Vagina (tissue), 2 donors: ENCODE measurements around the gene NRIP3. TPM values are rescaled to one million over a fixed set of nuclear protein-coding genes. Genes with fewer than 3 reads are reported as not detected.

Source experiments
- DNase-seq, 2 donors: peaks; one replicate each; pipeline ENCODE4 v3.0.0-alpha.2; 2017; ENCODE audit errors: extremely low spot score in 2 of 2
- H3K27ac ChIP-seq: fragments of 200-600 bp; sonication (generic); one replicate; pipeline ENCODE4 v1.5.1; 2019
- H3K27me3 ChIP-seq: fragments of 200-600 bp; sonication (generic); one replicate; pipeline ENCODE4 v1.5.1; 2019
- H3K36me3 ChIP-seq, 2 donors: fragments of 200-600 bp; sonication (generic); one replicate each; pipeline ENCODE4 v1.5.1; 2017 to 2019
- H3K4me1 ChIP-seq: fragments of 200-600 bp; sonication (generic); one replicate; pipeline ENCODE4 v1.5.1; 2019
- H3K4me3 ChIP-seq, 2 donors: fragments of 200-600 bp; sonication (generic); 1 replicate in 1 of 2; 2 replicates in 1 of 2; pipeline ENCODE4 v1.5.1; 2016 to 2019
- H3K9me3 ChIP-seq: fragments of 200-600 bp; sonication (generic); one replicate; pipeline ENCODE4 v1.5.1; 2019
- CTCF ChIP-seq, 3 experiments: fragments of 450-650 bp in 2 of 3; fragments of 200-600 bp in 1 of 3; sonication (generic) in 1 of 3; IDR thresholded peaks; one replicate each; pipeline ENCODE4 v1.5.1; 2017 to 2019; ENCODE audit warnings: antibody characterized with exemption in 3 of 3, mild to moderate bottlenecking in 2 of 3, moderate library complexity in 2 of 3
- POLR2A ChIP-seq, 2 donors: fragments of 450-650 bp; IDR thresholded peaks; one replicate each; pipeline ENCODE4 v1.6.1; 2017; ENCODE audit warnings: antibody characterized with exemption in 2 of 2, mild to moderate bottlenecking in 2 of 2, moderate library complexity in 2 of 2
- POLR2AphosphoS5 ChIP-seq, 2 donors: sonication (generic); formaldehyde crosslinking; IDR thresholded peaks; one replicate each; pipeline ENCODE4 v1.9.0; 2017; ENCODE audit warnings: antibody characterized with exemption in 2 of 2, mild to moderate bottlenecking in 2 of 2, low read depth in 1 of 2; ENCODE audit not compliant: insufficient read depth in 1 of 2
- intact Hi-C: fragments of 100-400 bp; cut with DNase I; formaldehyde crosslinking; loops from one replicate; pipeline ENCODE4 v1.15.1; 2023
- total RNA-seq: library from RNA; depleted of rRNA; stranded (reverse); fragments of >200 nt; gene quantifications from one replicate; pipeline ENCODE4 v1.2.3, GENCODE V29; 2016

NRIP3 gene
- total RNA-seq, 1 donor from 2014 or later = 1.2 TPM

- H3K4me3 ChIP-seq = no peak overlapping the region
- H3K36me3 ChIP-seq = no peaks in the 10 kb centered on the region
- peaks cover 21% of the 10 kb centered on the region for H3K4me1 ChIP-seq
- intact Hi-C loops = no loop called here
- H3K9me3 ChIP-seq = no peaks in the 10 kb centered on the region
- DNase-seq = no peak
- TF ChIP-seq CTCF (IDR thresholded peaks at IDR 0.05) (no peak), POLR2AphosphoS5 (IDR thresholded peaks at IDR 0.05; ENCODE audit: insufficient read depth in 1 of 2, low read depth in 1 of 2) (no peak), POLR2A (IDR thresholded peaks at IDR 0.05) (no peak)
- H3K27me3 ChIP-seq = no peaks in the 10 kb centered on the region
- H3K27ac ChIP-seq = no peak overlapping the region
Observed at GRCh38 chr11:9008011-9008550, 4.3 kb upstream of the NRIP3 start.

GRCh38 chr11:9005087-9005486, 1.3 kb upstream of the NRIP3 start:
- no peaks in the 10 kb centered on the region for H3K9me3 ChIP-seq
- H3K4me3 ChIP-seq = no peak overlapping the region
- DNase-seq = no peak
- peaks cover 25% of the 10 kb centered on the region for H3K4me1 ChIP-seq
- H3K27me3 ChIP-seq = no peaks in the 10 kb centered on the region
- H3K36me3 ChIP-seq = no peaks in the 10 kb centered on the region
- intact Hi-C loops = no loop called here
- TF ChIP-seq POLR2AphosphoS5 (IDR thresholded peaks at IDR 0.05; ENCODE audit: insufficient read depth in 1 of 2, low read depth in 1 of 2) = no peak
- TF ChIP-seq POLR2A (IDR thresholded peaks at IDR 0.05) = no peak
- TF ChIP-seq CTCF (IDR thresholded peaks at IDR 0.05) = no peak
- no peak overlapping the region for H3K27ac ChIP-seq

- Histone ChIP-seq H3K4me1 (peaks cover 25% of the 10 kb centered on the region), H3K9me3 (no peaks in the 10 kb centered on the region), H3K27ac (no peak overlapping the region), H3K4me3 (peak overlapping the region; percentile 48 to 51), H3K27me3 (no peaks in the 10 kb centered on the region), H3K36me3 (no peaks in the 10 kb centered on the region)
- no peak for TF ChIP-seq POLR2A (IDR thresholded peaks at IDR 0.05)
- no peak for TF ChIP-seq CTCF (IDR thresholded peaks at IDR 0.05)
- no peak for TF ChIP-seq POLR2AphosphoS5 (IDR thresholded peaks at IDR 0.05; ENCODE audit: insufficient read depth in 1 of 2, low read depth in 1 of 2)
- no peak for DNase-seq
- intact Hi-C loops = no loop called here
Observed at GRCh38 chr11:9004183-9004926, 554 bp upstream of the NRIP3 start.

- no peaks in the 10 kb centered on the region for H3K27me3 ChIP-seq
- peaks cover 25% of the 10 kb centered on the region for H3K4me1 ChIP-seq
- H3K27ac ChIP-seq = no peak overlapping the region
- H3K9me3 ChIP-seq = no peaks in the 10 kb centered on the region
- intact Hi-C loops = no loop called here
- no peak for TF ChIP-seq POLR2A (IDR thresholded peaks at IDR 0.05)
- TF ChIP-seq CTCF (IDR thresholded peaks at IDR 0.05) = no peak
- no peak for TF ChIP-seq POLR2AphosphoS5 (IDR thresholded peaks at IDR 0.05; ENCODE audit: insufficient read depth in 1 of 2, low read depth in 1 of 2)
- DNase-seq = no peak
- no peaks in the 10 kb centered on the region for H3K36me3 ChIP-seq
- peak overlapping the region; percentile 48 to 51 for H3K4me3 ChIP-seq
Observed at GRCh38 chr11:9002920-9003572, 755 bp downstream of the NRIP3 start.

GRCh38 chr11:9001736-9002135, 2.1 kb downstream of the NRIP3 start:
- Histone ChIP-seq H3K27me3 (no peaks in the 10 kb centered on the region), H3K4me3 (no peak overlapping the region), H3K27ac (no peak overlapping the region), H3K36me3 (no peaks in the 10 kb centered on the region), H3K4me1 (peaks cover 25% of the 10 kb centered on the region), H3K9me3 (no peaks in the 10 kb centered on the region)
- DNase-seq = no peak
- TF ChIP-seq CTCF (IDR thresholded peaks at IDR 0.05) = no peak
- no peak for TF ChIP-seq POLR2AphosphoS5 (IDR thresholded peaks at IDR 0.05; ENCODE audit: insufficient read depth in 1 of 2, low read depth in 1 of 2)
- TF ChIP-seq POLR2A (IDR thresholded peaks at IDR 0.05) = no peak
- intact Hi-C loops = no loop called here
